ENCODE data around the gene TRAF4.
"Not testable (repeated sequence)": the region's sequence is repeated elsewhere in the genome, so short reads cannot be mapped to it uniquely, and the experiment has no call there.

Gene TRAF4

GRCh38 chr17:28749516-28750177, 5.8 kb downstream of the TRAF4 start:
- DNase-seq = no peak

GRCh38 chr17:28750178-28751047, 6.6 kb downstream of the TRAF4 start:
- peak; percentile 97 for DNase-seq

GRCh38 chr17:28751600-28752366, 8.0 kb downstream of the TRAF4 start:
- DNase-seq = no peak

- DNase-seq = no peak
These were observed 11.7 kb downstream of the TRAF4 start for GRCh38 chr17:28755486-28755885.

- no peak for DNase-seq
These were observed 12.4 kb downstream of the TRAF4 start for GRCh38 chr17:28756049-28756804.

GRCh38 chr17:28758411-28759121, 14.8 kb downstream of the TRAF4 start:
- DNase-seq = no peak

- DNase-seq = no peak
These were observed 15.6 kb downstream of the TRAF4 start for GRCh38 chr17:28759256-28759865.

- peak; percentile 63 for DNase-seq
These were observed 17.1 kb downstream of the TRAF4 start for GRCh38 chr17:28760601-28761562.

- DNase-seq = no peak
These were observed 19.5 kb downstream of the TRAF4 start for GRCh38 chr17:28763137-28763799.

GRCh38 chr17:28763804-28764266, 20.0 kb downstream of the TRAF4 start:
- DNase-seq = peak; percentile 90

- DNase-seq = no peak
These were observed 21.2 kb downstream of the TRAF4 start for GRCh38 chr17:28765038-28765437.

GRCh38 chr17:28773736-28774135, 29.9 kb downstream of the TRAF4 start:
- no peak for DNase-seq

- no peak for DNase-seq
These were observed 30.4 kb downstream of the TRAF4 start for GRCh38 chr17:28774206-28774605.

GRCh38 chr17:28777178-28777577, 33.4 kb downstream of the TRAF4 start:
- no peak for DNase-seq

GRCh38 chr17:28779601-28780000, 35.8 kb downstream of the TRAF4 start:
- DNase-seq = not testable (repeated sequence)

- no peak for DNase-seq
These were observed 39.4 kb downstream of the TRAF4 start for GRCh38 chr17:28783161-28783560.

- DNase-seq = no peak
These were observed 44.3 kb downstream of the TRAF4 start for GRCh38 chr17:28788100-28788499.

GRCh38 chr17:28792877-28793661, 49.3 kb downstream of the TRAF4 start:
- DNase-seq = no peak

Data from eye (tissue), 1 donor.